SK-N-MC (cell line): ENCODE measurements around the gene TKTL1.
"Not testable (repeated sequence)": the region's sequence is repeated elsewhere in the genome, so short reads cannot be mapped to it uniquely, and the experiment has no call there.

Experiments used
- EZH2 ChIP-seq: fragments of 200-600 bp; sonication (generic); IDR thresholded peaks from one replicate; pipeline ENCODE4 v1.6.1; 2017; ENCODE audit warnings: antibody characterized with exemption
- FOXP2 ChIP-seq: optimal IDR thresholded peaks from 2 replicates; pipeline ENCODE3; 2011; ENCODE audit warnings: mild to moderate bottlenecking, moderate library complexity; ENCODE audit not compliant: insufficient read depth; ENCODE audit errors: extremely low read length, control extremely low read depth
- POLR2AphosphoS5 ChIP-seq: IDR thresholded peaks from 2 replicates; pipeline ENCODE4 v1.6.1; 2012; ENCODE audit warnings: mild to moderate bottlenecking, low read depth, low read length, borderline replicate concordance

GRCh38 chrX:154284489-154285338 is 10.9 kb upstream of the TKTL1 start:
- not testable (repeated sequence) for TF ChIP-seq EZH2, POLR2AphosphoS5, FOXP2
